NCI-H2107 treated with DMSO at 0.1 percent for 48 hours (cell line): ENCODE results near the gene FARP2.
"Not testable (repeated sequence)": the region's sequence is repeated elsewhere in the genome, so short reads cannot be mapped to it uniquely, and the experiment has no call there.

Source experiments
- DNase-seq: peaks from one replicate; lab custom pipeline; 2025; ENCODE audit not compliant: unreplicated experiment; lab: John Stamatoyannopoulos, UW

FARP2 gene

DNA sequence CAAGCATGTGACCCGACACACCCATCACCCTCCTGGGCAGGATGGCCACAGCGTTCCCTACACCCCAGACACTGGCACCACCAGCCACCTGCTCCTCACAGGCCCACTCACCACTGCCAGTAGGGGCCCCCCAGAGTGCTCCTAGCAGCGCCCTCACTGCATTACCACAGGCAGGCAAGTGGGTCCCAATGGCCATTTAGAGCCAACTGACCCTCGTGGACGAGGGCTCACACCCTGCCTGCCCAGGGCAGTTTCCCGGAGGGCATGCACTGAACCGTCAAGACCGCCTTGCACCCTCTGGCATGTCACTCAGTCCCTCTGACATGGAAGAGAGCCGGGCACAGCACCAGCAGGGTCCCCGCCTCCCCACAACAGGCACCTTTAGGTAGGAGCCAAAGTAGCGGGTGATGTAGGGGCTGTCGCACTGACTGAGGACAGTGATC, 145.0 kb downstream of the FARP2 start:
- no peak for DNase-seq

DNA sequence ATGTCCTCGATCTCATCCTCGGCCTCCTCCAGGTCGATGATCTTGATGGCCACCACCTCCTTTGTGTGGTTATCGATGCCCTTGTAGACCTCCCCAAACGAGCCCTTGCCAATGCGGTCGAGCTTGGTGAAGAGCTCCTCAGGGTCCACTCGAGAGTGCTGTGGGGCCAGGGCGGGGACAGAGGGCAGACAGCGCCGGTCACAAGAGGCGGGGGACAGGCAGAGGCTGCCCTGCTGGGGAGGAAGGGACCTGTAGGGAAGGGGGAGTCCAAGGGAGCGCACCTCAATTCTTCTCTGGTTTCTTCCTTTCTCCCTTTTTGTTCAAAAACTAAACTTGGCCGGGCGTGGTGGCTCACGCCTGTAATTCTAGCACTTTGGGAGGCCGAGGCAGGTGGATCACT, 145.5 kb downstream of the FARP2 start:
- no peak for DNase-seq

DNA sequence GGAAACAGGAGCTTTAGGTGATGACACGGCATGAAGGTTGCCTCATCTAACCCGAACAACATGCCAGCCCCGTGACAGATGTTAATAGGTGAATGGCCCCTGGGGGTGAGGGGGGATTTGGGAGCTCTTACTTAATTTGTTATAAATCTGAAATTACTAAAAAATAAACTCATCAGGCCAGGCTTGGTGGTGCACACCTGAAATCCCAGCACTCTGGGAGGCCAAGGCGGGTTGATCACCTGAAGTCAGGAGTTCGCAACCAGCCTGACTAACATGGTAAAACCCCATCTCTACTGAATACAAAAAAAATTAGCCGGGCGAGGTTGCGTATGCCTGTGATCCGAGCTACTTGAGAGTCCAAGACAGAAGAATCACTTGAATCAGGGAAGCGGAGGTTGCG, 146.2 kb downstream of the FARP2 start:
- no peak for DNase-seq

DNA sequence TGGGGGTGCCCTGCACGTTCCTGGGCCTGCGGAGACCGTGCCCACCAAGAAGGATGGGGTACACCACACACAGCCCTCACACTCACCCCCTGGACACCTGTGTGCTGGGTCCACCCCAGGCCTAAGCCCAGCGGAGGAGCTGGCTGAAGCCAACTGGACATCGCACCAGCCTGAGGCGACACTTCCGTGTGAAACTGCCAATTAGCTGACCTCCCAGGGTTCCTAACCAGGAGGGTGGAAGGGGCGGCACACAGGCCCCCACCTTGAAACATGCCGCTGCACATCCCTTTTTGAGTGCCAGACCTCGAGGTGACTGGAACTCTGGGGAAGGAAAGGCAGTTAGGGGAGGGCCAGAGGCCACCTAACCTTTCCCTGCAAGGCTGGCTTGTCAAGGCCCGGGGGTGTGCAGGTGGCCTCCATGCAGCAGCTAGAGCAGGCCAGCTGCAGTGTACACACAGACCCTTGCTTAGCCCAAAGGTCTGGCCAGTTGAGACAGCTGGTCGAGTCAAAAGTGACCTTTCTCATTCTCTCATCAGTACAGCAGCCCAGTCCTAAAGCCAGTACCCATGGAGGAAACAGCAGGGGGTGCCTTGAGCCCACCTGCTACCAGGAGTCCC, 147.8 kb downstream of the FARP2 start:
- DNase-seq: no peak

DNA sequence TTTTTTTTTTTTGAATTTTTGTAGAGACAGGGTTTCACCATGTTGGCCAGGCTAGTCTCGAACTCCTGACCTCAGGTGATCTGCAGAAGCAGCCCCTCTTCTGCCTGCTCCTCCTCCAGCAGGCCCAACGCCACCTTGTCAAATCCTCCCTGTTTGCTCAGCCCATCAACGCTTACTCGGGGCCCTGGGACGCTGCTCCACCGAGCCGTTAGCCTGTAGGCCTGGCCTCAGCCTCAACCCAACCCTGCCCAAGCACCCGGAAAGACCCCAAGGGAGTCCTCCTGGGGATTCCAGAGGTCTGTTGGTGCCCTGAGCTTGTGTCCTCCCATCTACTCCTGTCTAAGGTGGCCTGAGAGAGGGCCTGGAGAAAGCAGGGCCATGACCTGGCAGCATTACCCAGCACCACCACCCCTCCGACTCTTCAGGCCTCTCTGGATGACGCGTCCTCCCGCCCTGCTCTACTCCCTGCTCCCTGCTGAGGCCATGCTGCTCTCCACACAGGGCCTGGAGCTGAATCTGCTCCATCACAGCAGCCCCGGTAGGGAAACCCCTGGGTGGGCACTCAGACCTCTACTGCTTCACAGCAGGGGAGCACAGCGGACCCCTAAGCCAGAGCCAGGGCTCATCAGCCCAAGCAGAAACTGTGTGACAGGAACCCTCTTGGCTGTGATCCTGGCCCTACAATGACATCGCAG, 149.1 kb downstream of the FARP2 start:
- no peak for DNase-seq

DNA sequence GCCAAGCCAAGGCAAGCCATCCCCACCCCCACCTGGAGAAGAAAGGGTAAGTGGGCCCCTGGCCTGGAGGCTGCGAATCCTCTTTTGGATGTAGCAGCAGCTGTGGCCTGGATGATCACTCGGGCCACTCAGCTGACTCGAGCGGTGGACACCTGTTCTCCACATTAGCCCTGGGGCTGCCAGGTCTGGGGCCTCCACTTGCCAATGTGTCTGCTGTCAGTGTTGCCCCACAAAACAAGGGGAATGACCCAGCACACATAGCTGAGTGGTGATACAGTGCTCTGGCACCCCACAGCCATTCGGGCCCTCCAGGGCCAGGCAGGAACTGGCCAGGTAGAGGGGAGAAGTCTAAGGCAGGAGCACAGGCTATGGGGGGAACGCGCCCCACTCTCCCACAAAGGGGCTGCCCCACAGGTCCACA, 149.7 kb downstream of the FARP2 start:
- DNase-seq: no peak

DNA sequence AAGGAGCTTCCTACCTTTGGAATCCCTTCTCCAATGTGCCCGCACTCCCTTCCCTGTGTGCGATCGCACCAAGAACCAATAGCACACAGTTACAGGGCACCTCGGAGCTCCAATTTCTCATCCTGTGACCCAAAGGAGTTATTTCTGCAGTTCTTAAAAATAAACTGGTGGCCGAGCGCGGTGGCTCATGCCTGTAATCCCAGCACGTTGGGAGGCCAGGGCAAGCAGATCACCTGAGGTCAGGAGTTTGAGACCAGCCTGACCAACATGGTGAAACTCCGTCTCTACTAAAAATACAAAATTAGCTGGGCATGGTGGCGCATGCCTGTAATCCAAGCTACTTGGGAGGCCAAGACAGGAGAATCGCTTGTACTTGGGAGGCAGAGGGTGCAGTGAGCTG, 150.2 kb downstream of the FARP2 start:
- not testable (repeated sequence) for DNase-seq

DNA sequence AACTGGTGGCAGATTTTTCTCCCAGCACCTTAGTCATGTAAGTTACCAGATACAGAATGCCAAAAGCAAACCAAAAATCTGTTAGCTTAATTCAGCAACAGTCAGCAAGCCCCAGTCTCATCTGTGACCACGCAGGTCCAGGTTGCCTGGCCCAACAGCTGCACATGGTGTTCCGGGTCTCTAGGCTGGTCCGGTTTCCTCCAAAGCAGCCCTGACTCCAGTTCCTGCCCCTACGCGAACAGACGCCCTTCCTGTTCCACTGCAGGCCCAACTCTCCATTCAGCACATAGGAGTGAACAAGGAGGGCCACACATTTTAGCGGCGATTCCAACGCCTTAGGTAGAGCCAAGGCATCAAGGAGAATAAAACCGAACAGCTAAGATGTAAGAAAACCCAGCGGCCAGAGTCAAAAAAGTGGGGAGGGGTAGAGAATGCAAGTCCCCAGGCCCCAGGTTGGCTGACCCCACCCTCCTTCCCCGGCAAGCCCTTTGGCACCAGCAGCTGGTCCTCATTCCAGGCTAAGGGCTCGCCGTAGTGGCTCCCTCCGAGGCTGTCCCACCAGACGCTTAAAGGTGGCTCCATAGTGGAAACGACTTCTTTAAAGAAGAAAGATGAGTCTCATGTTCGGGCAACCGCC, 150.8 kb downstream of the FARP2 start:
- no peak for DNase-seq

DNA sequence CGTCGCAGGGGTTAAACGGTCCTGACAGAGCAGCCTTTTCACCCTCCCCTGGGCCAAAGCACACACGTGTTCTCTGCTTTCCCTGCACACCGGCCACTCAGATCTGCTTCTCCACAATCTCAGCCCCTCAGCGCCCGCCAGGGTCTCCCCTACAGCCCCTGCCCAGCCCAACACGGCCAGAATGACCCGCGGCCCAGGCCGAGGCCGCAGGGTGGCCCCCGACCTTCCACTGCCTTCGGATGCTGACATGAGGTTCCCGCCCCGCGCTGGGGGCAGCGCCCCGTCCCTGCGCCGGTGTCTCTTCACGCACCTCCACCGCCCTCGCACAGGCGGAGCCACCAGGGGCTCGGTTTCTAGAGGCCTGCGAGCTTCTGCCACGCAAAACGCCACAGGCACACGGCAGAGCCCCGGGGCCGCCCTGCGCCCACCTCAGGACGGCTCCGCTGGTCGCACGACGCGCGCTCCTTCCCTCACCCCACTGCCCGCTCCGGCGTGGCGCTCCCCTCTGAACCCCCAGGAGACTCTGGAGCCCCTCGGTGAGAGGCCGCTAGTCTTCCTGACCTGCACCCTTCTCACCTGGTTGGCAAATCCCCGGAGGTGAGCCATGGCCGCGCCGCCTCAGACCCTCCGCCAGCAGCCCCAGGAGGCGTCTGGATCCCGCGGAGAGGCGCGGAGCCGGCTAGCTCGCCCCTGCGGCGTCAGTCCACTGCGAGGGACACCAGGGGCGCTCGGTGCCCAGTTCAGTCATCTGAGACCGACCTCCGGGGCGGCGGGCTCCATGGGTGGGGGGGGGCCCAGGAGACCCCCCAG, 151.6 kb downstream of the FARP2 start:
- DNase-seq: no peak

DNA sequence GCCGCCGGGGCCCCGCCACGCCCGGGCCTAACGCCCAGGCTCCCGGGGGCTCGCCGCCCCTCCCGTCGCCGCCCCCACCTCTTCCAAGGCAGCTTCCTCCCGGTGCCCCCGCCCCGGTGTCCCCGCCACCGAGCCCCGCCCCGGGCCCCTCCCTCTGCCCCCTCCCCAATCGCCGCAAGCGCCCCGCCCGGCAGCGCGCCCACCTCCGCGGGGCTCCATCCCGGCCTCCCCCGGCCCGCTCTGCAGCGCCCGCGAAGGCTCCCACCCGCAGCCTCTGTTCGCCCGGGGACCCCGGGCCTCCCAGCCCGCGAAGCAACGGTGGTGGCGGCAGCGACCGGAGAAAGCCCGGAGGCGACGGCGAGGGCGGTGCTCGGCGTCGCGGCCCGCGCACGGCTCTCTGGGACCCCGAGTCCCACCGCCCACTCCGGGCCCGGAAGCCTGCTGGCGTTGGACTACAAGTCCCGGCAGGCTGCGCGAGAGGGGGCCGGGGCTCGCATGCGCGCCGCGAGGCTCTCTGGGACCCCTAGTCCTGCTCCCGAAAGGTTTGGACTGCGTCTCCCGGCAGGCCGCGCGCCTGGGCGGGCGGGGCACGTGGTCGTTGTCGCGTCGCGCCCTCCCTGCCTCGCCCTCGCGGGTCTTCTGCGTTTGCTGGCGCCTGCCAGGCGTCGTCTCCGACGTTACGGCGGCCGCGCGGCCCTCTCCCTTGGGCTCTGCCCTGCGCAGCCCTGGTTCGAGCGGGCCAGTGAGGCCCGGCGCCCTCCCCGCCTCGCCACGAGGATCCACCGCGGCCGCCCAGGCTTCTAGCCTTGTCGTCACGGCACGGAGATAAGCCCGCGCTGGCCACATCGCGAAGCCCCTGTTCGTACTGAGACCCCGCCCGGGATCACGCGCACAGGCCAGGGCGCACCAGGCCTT, 152.4 kb downstream of the FARP2 start, which contains the start of gene STK25:
Gene STK25 (minus strand): TSS at position 345 of the 915 bp plus-strand sequence. CDS start 549 bp downstream, outside the sequence.
- peak; percentile 78 for DNase-seq

DNA sequence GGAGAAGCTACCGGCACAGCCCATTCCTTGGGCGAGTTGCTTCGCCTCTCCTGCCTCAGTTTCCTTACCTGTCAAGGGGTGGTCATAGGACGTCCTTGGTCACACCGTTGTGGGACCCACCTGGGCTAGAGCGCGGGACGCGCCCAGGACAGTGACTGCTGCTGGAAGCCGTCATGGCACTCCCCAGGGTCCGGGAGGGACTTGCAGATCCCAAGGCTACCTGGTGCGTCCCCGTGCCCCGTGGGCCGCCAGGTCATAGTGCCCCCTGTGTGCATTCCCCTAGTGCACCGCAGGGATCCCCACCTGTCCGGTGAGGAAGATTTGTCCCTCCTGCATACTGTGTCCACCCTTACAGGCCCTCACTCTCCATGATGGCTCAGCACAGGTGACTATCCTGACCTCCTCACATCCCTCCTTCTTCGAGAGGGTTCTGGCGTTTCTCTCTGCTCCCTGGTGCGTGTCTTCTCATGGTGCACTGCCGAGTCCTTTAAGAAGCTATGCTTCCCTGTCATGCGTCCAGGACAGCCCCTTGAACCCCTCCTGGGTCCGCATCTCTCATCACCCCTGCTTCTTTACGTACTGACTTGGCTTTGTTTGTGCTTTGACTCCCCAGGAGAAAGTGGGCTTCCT, 153.2 kb downstream of the FARP2 start:
- no peak for DNase-seq

DNA sequence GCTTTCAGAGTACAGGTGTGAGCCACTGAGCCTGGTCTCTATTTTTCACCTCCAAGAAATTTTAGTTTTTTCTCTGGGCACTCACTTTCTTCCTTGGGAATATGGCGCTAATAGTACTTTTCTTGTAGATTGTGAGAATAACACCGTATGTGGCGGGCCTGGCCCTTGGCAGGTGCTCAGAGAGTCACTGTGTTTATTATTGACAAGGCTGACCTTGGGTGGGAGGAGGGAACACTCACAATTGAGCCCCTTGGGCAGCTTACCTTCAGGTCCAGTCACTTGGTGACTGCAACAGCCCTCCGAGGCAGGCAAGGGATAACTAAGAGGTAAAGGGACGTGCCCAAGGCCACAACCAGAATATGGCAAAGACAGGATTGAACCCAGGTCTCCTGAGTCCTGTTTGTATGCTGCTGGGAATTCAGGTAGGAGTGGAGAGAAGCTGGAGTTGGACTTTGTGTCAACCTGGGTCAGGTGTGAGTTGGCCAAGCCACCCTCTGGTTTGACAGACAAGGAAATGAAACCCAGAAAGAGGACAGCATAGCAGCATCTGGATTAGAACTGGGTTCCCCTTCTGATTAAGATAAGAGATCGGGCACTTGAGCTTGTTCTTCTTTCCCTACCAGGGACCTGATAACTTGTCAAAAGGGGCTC, 155.1 kb downstream of the FARP2 start:
- DNase-seq: no peak

DNA sequence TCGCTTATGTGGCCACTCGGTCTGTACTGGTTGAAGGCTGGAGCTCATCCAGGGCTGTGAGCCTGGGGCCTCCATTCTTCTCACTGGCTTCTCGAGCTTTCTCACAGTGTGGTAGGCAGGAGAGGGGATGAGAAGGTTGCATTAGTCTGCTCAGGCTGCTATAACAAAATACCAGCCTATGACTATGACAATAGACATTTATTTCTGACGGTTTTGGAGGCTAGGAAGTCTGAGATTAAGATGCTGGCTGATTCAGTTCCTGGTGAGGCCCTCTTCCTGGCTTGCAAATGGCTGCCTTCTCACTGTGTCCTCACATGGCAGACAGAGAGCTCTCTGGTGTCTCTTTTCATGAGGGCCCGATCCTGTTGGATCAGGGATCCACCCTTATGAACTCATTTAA, 158.5 kb downstream of the FARP2 start:
- no peak for DNase-seq

DNA sequence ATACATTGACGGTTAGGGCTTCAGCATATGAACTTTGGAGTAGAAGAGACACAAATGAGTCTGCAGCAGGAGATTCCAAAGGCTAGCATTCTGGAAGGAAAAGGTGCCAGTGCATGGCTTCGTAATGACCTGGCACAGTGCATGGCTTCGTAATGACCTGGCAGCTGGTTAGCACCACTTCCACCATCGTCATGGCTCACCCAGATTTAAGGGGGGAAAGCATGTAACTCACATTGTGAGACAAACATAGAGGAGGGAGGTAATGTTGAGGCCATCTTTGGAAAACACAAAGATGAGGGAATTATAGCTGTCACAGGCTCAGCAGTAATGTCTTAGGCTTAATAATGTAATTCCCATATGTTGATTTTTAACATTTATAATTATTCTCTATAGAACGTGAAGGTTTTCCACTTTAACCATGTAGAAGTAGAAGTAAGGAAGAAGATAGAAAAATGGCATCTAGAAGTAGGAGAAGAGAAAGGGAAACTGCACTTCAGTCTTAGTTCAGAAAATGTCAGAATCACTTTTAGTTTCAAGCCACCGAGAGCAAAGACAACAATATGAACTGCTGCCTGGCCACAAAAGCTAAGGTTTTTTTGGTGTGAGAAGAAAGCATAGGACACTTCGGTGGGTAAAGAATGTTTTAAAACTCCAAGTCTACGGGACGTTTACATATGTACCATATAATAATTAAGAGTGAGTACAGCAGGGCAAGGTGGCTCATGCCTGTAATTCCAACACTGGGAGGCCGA, 159.1 kb downstream of the FARP2 start:
- no peak for DNase-seq

DNA sequence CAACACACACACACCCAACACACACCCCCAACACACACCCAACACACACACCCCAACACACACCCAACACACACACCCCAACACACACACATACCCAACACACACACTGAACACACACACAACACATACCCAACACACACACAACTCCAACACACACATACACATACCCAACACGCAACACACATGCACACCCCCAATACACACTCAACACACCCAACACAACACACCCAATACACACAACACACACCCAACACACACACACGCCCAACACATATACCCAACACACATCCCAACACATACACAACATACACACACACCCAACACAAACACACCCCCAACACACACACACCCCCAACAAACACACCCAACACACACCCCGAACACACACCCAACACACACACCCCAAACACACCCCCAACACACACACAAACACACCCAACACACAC, 160.5 kb downstream of the FARP2 start:
- no peak for DNase-seq

DNA sequence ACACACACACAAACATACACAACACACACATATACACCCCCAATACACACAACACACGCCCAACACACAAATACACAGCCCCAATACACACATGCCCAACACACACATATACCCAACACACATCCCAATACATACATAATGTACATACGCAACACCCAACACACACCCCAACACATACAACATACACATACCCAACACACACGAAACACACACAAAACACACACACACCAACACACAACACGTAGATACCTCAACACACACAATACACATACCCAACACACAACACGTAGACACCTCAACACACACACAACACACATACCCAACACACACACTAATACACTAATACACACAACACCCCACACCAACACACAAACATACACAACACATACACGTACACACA, 161.2 kb downstream of the FARP2 start:
- no peak for DNase-seq

DNA sequence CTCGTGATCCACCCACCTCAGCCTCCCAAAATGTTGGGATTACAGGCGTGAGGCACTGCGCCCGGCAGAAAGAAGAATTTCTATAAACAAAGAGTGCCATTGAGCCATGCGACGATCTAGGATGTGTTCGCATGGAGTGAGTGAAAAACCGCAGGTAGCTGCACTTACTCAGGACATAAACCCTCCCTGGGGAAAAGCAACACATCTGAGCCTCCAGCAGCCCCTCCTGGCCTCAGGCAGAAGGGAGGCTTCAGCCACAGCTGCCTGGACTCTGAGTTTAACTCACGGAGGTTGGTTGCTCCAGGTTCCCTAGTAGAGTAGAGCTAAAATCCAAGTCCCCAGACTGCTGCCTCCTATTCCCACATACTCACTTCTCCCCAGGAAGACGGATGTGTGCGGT, 163.6 kb downstream of the FARP2 start:
- DNase-seq: peak; percentile 75

DNA sequence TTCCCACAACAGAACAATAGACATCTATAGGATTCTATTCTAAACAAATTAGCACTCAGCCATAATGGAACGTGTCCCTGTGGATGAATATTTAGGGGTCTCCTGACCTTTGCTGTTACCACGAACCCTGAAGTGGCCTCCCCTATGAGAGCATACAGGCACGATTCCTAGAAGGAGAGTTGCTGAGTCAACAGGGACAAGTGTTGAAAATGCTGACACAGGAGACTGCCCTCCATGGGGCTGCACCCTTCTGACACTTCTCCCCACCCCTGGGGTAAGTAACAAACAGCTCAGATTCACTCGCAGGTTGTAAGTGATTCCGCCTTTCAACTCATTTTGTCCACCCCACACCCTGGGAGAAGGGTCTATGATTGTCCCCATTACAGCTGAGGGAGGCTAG, 166.4 kb downstream of the FARP2 start:
- DNase-seq: no peak
